NCI-H2196 treated with DMSO at 0.1 percent for 48 hours (cell line): ENCODE data around the gene CAP1.

Experiments used
- DNase-seq: peaks from one replicate; lab custom pipeline; 2025; ENCODE audit not compliant: unreplicated experiment; lab: John Stamatoyannopoulos, UW

The CAP1 gene

GRCh38 chr1:40094466-40095110, 54.1 kb downstream of the CAP1 start:
- DNase-seq, result no peak

- no peak for DNase-seq
Measured at GRCh38 chr1:40095806-40096205, 55.3 kb downstream of the CAP1 start.

- no peak for DNase-seq
Measured at GRCh38 chr1:40096646-40096976, 56.1 kb downstream of the CAP1 start.

GRCh38 chr1:40096977-40097782, 56.7 kb downstream of the CAP1 start, which contains the start of gene PPT1:
Gene PPT1 (minus strand): TSS chr1:40097252. CDS start chr1:40097238, 14 bp downstream.
- peak; percentile 67 for DNase-seq

- no peak for DNase-seq
Measured at GRCh38 chr1:40102038-40102437, 61.5 kb downstream of the CAP1 start.

GRCh38 chr1:40102896-40103295, 62.4 kb downstream of the CAP1 start:
- DNase-seq, result no peak

GRCh38 chr1:40105028-40105427, 64.5 kb downstream of the CAP1 start:
- DNase-seq, result no peak

- DNase-seq, result no peak
Measured at GRCh38 chr1:40107290-40107959, 66.9 kb downstream of the CAP1 start.

- no peak for DNase-seq
Measured at GRCh38 chr1:40110389-40110788, 69.9 kb downstream of the CAP1 start.

GRCh38 chr1:40114400-40114799, 73.9 kb downstream of the CAP1 start:
- no peak for DNase-seq

GRCh38 chr1:40120128-40120527, 79.6 kb downstream of the CAP1 start:
- no peak for DNase-seq
